A673 (cell line): ENCODE data around the gene MTG2. TPM values are rescaled to one million over a fixed set of nuclear protein-coding genes. Genes with fewer than 3 reads are reported as not detected.
A peak's percentile ranks its signal among the peaks of the same experiment; 100 is the strongest.

Experiments used
- BruUV-seq: library from RNA; stranded (reverse); fragments of 400-500 nt; replicated peaks from 2 replicates; lab custom pipeline; 2021; lab: Mats Ljungman, UMichigan
- CTCF ChIA-PET: fragments of 300-600 bp; sonication (Branson Sonifier 250); formaldehyde crosslinking; loops from one replicate; lab custom pipeline; 2022; ENCODE audit warnings: antibody characterized with exemption; lab: Charles Lee
- POLR2A ChIA-PET: fragments of 300-600 bp; sonication (Branson Sonifier 250); formaldehyde crosslinking; loops from one replicate; lab custom pipeline; 2022; ENCODE audit warnings: antibody characterized with exemption; ENCODE audit not compliant: low non-redundant PET; lab: Charles Lee
- DNase-seq: peaks from one replicate; pipeline ENCODE4 v3.0.0-alpha.2; 2015; ENCODE audit warnings: low spot score
- H3K27ac ChIP-seq: fragments of 200-600 bp; sonication (generic); 2 replicates; pipeline ENCODE4 v1.5.1; 2016; ENCODE audit warnings: mixed run types, low read depth, mild to moderate bottlenecking, mixed read lengths, antibody characterized with exemption, low read length; ENCODE audit not compliant: poor library complexity, severe bottlenecking
- H3K27me3 ChIP-seq: fragments of 200-600 bp; sonication (generic); replicated peaks from 2 replicates; pipeline ENCODE4 v1.6.1; 2017; ENCODE audit warnings: mixed run types, low read depth, mild to moderate bottlenecking, mixed read lengths, antibody characterized with exemption, low read length; ENCODE audit not compliant: insufficient read depth, poor library complexity
- H3K36me3 ChIP-seq: fragments of 200-600 bp; sonication (generic); 2 replicates; pipeline ENCODE4 v1.6.1; 2016; ENCODE audit warnings: mixed run types, mild to moderate bottlenecking, mixed read lengths, antibody characterized with exemption, low read length; ENCODE audit not compliant: insufficient read depth, poor library complexity, severe bottlenecking
- H3K4me1 ChIP-seq: fragments of 200-600 bp; sonication (generic); 2 replicates; pipeline ENCODE4 v1.6.1; 2017; ENCODE audit warnings: mixed run types, mild to moderate bottlenecking, mixed read lengths, antibody characterized with exemption, low read length; ENCODE audit not compliant: insufficient read depth, poor library complexity, severe bottlenecking
- H3K4me3 ChIP-seq: fragments of 200-600 bp; sonication (generic); 2 replicates; pipeline ENCODE4 v1.5.1; 2016; ENCODE audit warnings: low read depth, mixed run types, mild to moderate bottlenecking, mixed read lengths, low read length; ENCODE audit not compliant: poor library complexity, severe bottlenecking
- H3K9me3 ChIP-seq: fragments of 200-600 bp; sonication (generic); 2 replicates; pipeline ENCODE4 v1.6.1; 2016; ENCODE audit warnings: mixed run types, low read depth, mild to moderate bottlenecking, mixed read lengths, antibody characterized with exemption, low read length; ENCODE audit not compliant: poor library complexity, severe bottlenecking
- EZH2 ChIP-seq: fragments of 200-600 bp; sonication (generic); IDR thresholded peaks from 2 replicates; pipeline ENCODE4 v1.6.1; 2017; ENCODE audit warnings: borderline replicate concordance, low read depth, mild to moderate bottlenecking, mixed read lengths, antibody characterized with exemption, low read length; ENCODE audit not compliant: poor library complexity, severe bottlenecking
- intact Hi-C: fragments of 100-400 bp; cut with micrococcal nuclease; formaldehyde crosslinking; loops from one replicate; pipeline ENCODE4 v1.10.0; 2022; ENCODE audit not compliant: unreplicated experiment
- total RNA-seq: library from RNA; stranded (reverse); gene quantifications from 2 replicates; pipeline ENCODE4 v1.2.3, GENCODE V29; 2021
- TF ChIP-seq, protein P1 (sequence below): fragments of 300-800, 200-600 bp; sonication (generic); conservative IDR thresholded peaks from 2 replicates; pipeline ENCODE4 v1.5.1; 2017; ENCODE audit warnings: low read depth, mild to moderate bottlenecking, antibody characterized with exemption, low read length, moderate library complexity, mixed read lengths

The MTG2 gene
- total RNA-seq, 1 experiment from 2014 or later = 40.9 TPM

DNA sequence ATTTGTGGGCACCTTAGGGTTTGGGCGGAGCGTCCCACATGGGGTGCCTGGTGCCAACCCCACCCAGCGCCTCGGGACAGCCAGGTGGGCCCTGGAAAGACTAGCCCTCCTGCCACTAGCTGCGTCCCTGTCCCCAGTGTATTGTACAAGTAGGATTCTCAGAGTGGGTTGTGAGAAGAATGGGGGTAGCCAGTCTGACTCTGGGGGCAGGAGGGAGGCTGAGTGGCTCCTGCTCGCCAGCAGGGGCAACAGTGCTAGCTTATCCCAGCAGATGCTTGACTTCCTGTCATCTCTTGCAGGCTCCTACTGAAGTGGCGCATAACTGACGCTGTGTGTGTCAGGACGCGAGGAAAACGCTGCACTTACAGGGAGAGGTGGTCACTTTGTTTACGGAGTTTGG lies 49.0 kb upstream of the MTG2 start:
- CTCF ChIA-PET = interaction anchor here (0.6 kb wide), 1 partner anchor 123 kb away, joined by 3 read pairs; no protein-coding TSS in a partner anchor
- H3K27ac ChIP-seq = no peak overlapping the region
- POLR2A ChIA-PET = no interaction called here
- BruUV-seq = no TSS peak
- intact Hi-C loops = no loop called here
- H3K36me3 ChIP-seq = peaks cover 97% of the 10 kb centered on the region
- TF ChIP-seq, protein P1, sequence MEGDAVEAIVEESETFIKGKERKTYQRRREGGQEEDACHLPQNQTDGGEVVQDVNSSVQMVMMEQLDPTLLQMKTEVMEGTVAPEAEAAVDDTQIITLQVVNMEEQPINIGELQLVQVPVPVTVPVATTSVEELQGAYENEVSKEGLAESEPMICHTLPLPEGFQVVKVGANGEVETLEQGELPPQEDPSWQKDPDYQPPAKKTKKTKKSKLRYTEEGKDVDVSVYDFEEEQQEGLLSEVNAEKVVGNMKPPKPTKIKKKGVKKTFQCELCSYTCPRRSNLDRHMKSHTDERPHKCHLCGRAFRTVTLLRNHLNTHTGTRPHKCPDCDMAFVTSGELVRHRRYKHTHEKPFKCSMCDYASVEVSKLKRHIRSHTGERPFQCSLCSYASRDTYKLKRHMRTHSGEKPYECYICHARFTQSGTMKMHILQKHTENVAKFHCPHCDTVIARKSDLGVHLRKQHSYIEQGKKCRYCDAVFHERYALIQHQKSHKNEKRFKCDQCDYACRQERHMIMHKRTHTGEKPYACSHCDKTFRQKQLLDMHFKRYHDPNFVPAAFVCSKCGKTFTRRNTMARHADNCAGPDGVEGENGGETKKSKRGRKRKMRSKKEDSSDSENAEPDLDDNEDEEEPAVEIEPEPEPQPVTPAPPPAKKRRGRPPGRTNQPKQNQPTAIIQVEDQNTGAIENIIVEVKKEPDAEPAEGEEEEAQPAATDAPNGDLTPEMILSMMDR = peak; percentile 26; the same call in 1 of the 2 replicates
- TF ChIP-seq EZH2 = no peak
- DNase-seq = peak; percentile 33
- H3K27me3 ChIP-seq = no peaks in the 10 kb centered on the region
- H3K4me1 ChIP-seq = peaks cover 5% of the 10 kb centered on the region
- no peaks in the 10 kb centered on the region for H3K9me3 ChIP-seq
- H3K4me3 ChIP-seq = no peak overlapping the region

DNA sequence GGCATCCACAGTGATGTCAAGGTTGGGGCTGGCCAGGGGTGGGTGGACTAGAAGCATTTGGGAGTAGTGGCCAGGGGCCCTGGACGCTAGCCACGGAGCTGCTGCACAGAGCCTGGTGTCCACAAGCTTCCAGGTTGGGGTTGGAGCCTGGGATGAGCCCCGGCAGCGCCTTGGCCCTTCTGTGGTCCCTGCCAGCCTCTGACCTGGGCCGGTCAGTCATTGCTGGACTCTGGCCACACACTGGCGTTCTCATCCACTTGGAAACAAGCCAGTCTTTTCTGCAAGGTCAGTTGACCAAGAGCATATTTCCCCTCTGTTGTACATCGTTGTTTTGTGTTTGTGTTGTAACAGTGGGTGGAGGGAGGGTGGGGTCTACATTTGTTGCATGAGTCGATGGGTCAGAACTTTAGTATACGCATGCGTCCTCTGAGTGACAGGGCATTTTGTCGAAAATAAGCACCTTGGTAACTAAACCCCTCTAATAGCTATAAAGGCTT lies 48.0 kb upstream of the MTG2 start:
- H3K4me1 ChIP-seq = no peaks in the 10 kb centered on the region
- CTCF ChIA-PET = no interaction called here
- H3K9me3 ChIP-seq = no peaks in the 10 kb centered on the region
- no peak overlapping the region for H3K4me3 ChIP-seq
- peaks cover 99% of the 10 kb centered on the region for H3K36me3 ChIP-seq
- no peak for DNase-seq
- no peak overlapping the region for H3K27ac ChIP-seq
- no peaks in the 10 kb centered on the region for H3K27me3 ChIP-seq
- intact Hi-C loops = loop anchor here (1.0 kb wide), 1 partner anchor 123 kb away; no protein-coding TSS in a partner anchor
- no peak for TF ChIP-seq EZH2
- TF ChIP-seq, protein P1 = no peak
- POLR2A ChIA-PET = no interaction called here
- BruUV-seq = TSS peak; percentile 46

DNA sequence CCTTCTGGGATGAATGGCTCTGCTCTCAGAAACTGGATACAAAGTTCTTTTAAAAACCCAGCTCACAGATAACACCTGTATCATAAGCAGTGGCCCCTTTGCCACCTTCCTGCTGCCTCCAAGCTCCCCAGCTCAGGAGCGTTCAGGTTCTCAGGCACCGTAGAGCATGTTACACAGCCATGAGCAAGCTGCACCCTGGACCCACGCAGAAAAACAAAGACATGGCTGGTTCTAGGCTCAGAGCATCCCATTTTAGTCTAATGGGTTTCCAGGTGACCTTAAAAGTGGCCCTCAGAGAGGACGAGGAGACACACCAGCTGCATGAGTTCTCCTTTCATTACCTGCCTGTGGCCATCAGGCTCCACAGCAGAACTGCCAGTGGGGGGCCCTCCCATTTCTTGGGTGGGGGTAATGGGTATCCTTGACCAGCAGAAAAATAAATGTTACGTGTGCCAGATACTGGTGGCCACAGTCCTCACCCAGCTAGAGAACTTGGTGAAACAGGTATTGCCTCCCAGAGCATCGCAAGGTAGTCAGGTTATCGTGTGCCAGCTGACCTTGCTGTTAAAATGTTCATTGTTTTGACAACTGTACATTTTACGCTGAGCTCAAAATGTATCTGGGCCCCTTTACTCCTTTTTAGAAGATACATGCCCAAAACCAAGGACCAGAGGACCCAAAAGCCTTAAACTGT lies 47.1 kb upstream of the MTG2 start:
- POLR2A ChIA-PET = no interaction called here

More for the DNA sequence above, 47.1 kb upstream of the MTG2 start:
- TF ChIP-seq EZH2 = no peak
- TF ChIP-seq, protein P1 = no peak
- Histone ChIP-seq H3K27me3 (no peaks in the 10 kb centered on the region), H3K4me1 (no peaks in the 10 kb centered on the region), H3K36me3 (peaks cover 99% of the 10 kb centered on the region), H3K4me3 (no peak overlapping the region), H3K9me3 (no peaks in the 10 kb centered on the region), H3K27ac (no peak overlapping the region)
- CTCF ChIA-PET = interaction anchor here (1.7 kb wide), 1 partner anchor 125 kb away, joined by 6 read pairs; no protein-coding TSS in a partner anchor
- intact Hi-C loops = loop anchor here (1.0 kb wide), 1 partner anchor 124 kb away; no protein-coding TSS in a partner anchor
- BruUV-seq = no TSS peak
- no peak for DNase-seq
